Measurements from ENCODE around the gene AKR7A3.
"Not testable (repeated sequence)": the region's sequence is repeated elsewhere in the genome, so short reads cannot be mapped to it uniquely, and the experiment has no call there.

The AKR7A3 gene

GRCh38 chr1:19309123-19309813, 20.7 kb upstream of the AKR7A3 start:
- H3K4me3 ChIP-seq (replicated peaks; ENCODE audit: low read depth, low read length) = no peak overlapping the region
- TF ChIP-seq, protein P1, sequence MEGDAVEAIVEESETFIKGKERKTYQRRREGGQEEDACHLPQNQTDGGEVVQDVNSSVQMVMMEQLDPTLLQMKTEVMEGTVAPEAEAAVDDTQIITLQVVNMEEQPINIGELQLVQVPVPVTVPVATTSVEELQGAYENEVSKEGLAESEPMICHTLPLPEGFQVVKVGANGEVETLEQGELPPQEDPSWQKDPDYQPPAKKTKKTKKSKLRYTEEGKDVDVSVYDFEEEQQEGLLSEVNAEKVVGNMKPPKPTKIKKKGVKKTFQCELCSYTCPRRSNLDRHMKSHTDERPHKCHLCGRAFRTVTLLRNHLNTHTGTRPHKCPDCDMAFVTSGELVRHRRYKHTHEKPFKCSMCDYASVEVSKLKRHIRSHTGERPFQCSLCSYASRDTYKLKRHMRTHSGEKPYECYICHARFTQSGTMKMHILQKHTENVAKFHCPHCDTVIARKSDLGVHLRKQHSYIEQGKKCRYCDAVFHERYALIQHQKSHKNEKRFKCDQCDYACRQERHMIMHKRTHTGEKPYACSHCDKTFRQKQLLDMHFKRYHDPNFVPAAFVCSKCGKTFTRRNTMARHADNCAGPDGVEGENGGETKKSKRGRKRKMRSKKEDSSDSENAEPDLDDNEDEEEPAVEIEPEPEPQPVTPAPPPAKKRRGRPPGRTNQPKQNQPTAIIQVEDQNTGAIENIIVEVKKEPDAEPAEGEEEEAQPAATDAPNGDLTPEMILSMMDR (IDR thresholded peaks at IDR 0.05; ENCODE audit: low read depth, low read length, missing control alignments) = no peak
- peak; percentile 49 for DNase-seq (ENCODE audit: extremely low read depth, low read depth)

- TF ChIP-seq, protein P1 (IDR thresholded peaks at IDR 0.05; ENCODE audit: low read depth, low read length, missing control alignments) = no peak
- DNase-seq (ENCODE audit: extremely low read depth, low read depth) = no peak
- H3K4me3 ChIP-seq (replicated peaks; ENCODE audit: low read depth, low read length) = no peak overlapping the region
Measured at GRCh38 chr1:19308509-19308907, 19.9 kb upstream of the AKR7A3 start.

DNA sequence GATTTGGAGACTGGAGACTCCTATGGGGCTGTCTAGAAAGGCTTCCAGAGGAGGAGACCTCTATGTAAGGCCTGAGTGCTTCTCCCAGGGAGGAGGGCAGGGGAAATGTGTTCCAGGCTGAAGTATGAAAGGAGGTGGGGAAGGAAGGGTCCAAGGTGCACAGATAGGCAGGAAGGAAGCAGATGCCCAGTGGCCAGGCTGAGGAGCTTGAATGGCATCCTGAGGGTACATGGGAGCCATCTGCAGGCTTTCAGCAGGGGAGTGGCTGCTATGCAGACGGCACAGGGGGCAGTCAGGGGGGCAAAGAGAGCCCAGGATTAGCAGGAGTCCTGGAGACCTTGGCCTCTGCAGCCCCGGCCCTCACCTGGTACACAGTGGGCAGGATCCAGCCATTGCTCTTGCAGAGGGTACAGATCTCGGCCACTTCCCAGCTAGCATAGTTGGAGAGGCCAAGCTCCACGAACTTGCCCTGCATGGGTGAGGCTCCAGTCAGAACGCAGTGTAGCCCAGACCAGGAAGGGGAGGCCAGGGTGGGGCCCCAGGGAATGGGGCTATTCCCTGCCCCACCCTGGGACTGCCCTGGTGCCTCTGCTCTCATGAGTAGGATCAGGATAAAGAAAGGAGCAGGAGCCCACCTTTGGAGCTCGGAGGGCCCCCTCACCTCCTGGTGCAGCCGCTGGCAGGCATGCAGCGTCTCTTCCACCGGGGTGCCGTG, 19.4 kb upstream of the AKR7A3 start:
- TF ChIP-seq, protein P1 (IDR thresholded peaks at IDR 0.05; ENCODE audit: low read depth, low read length, missing control alignments) = no peak
- no peak overlapping the region for H3K4me3 ChIP-seq (replicated peaks; ENCODE audit: low read depth, low read length)
- DNase-seq (ENCODE audit: extremely low read depth, low read depth) = no peak

DNA sequence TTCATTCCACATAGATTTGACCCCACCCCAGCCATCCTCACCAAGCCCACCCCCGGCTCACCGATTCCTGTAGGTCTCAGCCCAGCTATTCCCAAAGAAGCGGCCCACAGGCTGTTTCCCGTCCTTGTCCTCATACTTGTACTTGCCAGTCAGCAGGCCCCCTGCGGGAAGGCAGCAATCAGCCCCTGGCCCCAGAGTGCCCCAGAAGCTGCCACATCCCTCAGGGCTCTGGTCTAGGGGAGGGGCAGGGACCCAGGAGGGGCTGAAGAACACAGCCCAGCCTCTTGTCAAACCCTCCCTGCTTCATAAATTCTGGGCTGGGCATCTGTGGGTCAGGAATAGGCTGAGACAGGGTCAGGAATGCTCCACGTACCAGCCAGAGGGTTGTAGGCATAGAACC, 18.4 kb upstream of the AKR7A3 start:
- TF ChIP-seq, protein P1 (IDR thresholded peaks at IDR 0.05; ENCODE audit: low read depth, low read length, missing control alignments) = no peak
- no peak overlapping the region for H3K4me3 ChIP-seq (replicated peaks; ENCODE audit: low read depth, low read length)
- DNase-seq (ENCODE audit: extremely low read depth, low read depth) = no peak

DNA sequence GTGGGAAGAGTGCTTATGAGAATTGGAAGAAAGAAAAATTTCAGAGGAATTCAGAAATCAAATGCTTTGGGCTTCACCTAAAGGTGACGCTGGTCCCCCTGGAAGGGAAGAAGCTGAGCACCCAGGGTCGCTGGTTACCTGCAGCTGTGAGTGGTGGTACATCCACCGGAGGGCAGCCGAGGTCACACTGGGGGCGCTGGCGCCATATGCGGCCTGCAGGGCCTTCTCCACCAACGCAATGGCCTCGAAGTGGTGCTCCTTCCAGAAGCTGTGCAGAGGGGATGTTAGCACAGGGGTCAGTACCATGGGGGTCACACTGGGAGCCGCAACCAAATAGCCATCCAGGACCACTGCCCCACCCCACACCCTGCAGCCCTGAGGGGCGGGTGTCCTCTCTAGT, 17.3 kb upstream of the AKR7A3 start:
- TF ChIP-seq, protein P1 (IDR thresholded peaks at IDR 0.05; ENCODE audit: low read depth, low read length, missing control alignments) = no peak
- H3K4me3 ChIP-seq (replicated peaks; ENCODE audit: low read depth, low read length) = no peak overlapping the region
- DNase-seq (ENCODE audit: extremely low read depth, low read depth) = no peak

- not testable (repeated sequence) for DNase-seq (ENCODE audit: extremely low read depth, low read depth); H3K4me3 ChIP-seq (replicated peaks; ENCODE audit: low read depth, low read length)
Measured at GRCh38 chr1:19304081-19304480, 15.5 kb upstream of the AKR7A3 start.

DNA sequence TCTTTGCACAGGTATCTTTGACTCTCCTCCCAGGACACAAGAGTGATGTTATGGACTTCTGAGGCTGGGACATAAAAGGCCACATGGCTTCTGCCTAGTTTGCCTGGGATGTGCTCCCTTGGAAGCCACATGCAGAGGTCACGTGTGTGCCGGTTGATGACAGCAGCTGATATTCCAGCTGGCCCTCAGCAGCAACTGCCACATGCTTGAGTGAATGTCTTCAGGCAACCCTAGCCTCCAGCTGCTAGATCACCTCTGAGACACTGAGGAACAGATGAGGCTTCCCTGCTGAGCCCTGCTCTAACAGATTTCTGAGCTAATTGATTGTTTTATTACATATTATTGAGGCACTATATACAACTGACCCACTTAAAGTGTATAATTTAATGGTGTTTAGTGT, 11.6 kb upstream of the AKR7A3 start:
- TF ChIP-seq, protein P1 (IDR thresholded peaks at IDR 0.05; ENCODE audit: low read depth, low read length, missing control alignments) = no peak
- DNase-seq (ENCODE audit: extremely low read depth, low read depth) = no peak
- no peak overlapping the region for H3K4me3 ChIP-seq (replicated peaks; ENCODE audit: low read depth, low read length)

All from HFF-Myc (cell line).